GM23338 (cell line): ENCODE measurements around the gene PCDHA5. TPM values are rescaled to one million over a fixed set of nuclear protein-coding genes. Genes with fewer than 3 reads are reported as not detected.
"Not testable (repeated sequence)": the region's sequence is repeated elsewhere in the genome, so short reads cannot be mapped to it uniquely, and the experiment has no call there.

Experiments
- ATAC-seq: fragments of 200-7000 bp; cut with Tn5 transposase; 3 replicates; pipeline ENCODE4 v1.9.1; 2020
- DNase-seq: peaks from one replicate; pipeline ENCODE4 v3.0.0-alpha.2; 2015; ENCODE audit warnings: low spot score
- H2AFZ ChIP-seq: fragments of 200-600 bp; sonication (generic); 2 replicates; pipeline ENCODE4 v1.8.0; 2016; ENCODE audit warnings: antibody characterized with exemption, mild to moderate bottlenecking, moderate library complexity
- H3F3A ChIP-seq: fragments of 200-600 bp; sonication (generic); replicated peaks from 2 replicates; pipeline ENCODE4 v1.8.0; 2017; ENCODE audit warnings: antibody characterized with exemption, mixed run types, low read depth
- H3K27ac ChIP-seq: fragments of 200-600 bp; sonication (generic); 2 replicates; pipeline ENCODE4 v1.6.1; 2016; ENCODE audit warnings: low read depth
- H3K27me3 ChIP-seq: fragments of 200-600 bp; sonication (generic); 2 replicates; pipeline ENCODE4 v1.8.0; 2016; ENCODE audit warnings: mild to moderate bottlenecking, mixed run types, moderate library complexity; ENCODE audit not compliant: insufficient read depth
- H3K36me3 ChIP-seq: fragments of 200-600 bp; sonication (generic); 2 replicates; pipeline ENCODE4 v1.8.0; 2016; ENCODE audit warnings: mild to moderate bottlenecking; ENCODE audit not compliant: insufficient read depth
- H3K4me1 ChIP-seq: fragments of 200-600 bp; sonication (generic); 2 replicates; pipeline ENCODE4 v1.8.0; 2016; ENCODE audit warnings: mild to moderate bottlenecking, moderate library complexity; ENCODE audit not compliant: insufficient read depth
- H3K4me2 ChIP-seq: fragments of 200-600 bp; sonication (generic); 2 replicates; pipeline ENCODE4 v1.7.1; 2017; ENCODE audit warnings: mixed run types
- H3K4me3 ChIP-seq: fragments of 200-600 bp; sonication (generic); 2 replicates; pipeline ENCODE4 v1.6.1; 2016; ENCODE audit warnings: mixed run types
- H3K79me2 ChIP-seq: fragments of 200-600 bp; sonication (generic); replicated peaks from 2 replicates; pipeline ENCODE4 v1.8.0; 2017; ENCODE audit warnings: mild to moderate bottlenecking; ENCODE audit not compliant: insufficient read depth
- H3K9me2 ChIP-seq: fragments of 200-600 bp; sonication (generic); 2 replicates; pipeline ENCODE4 v1.8.0; 2017; ENCODE audit not compliant: insufficient read depth
- H4K20me1 ChIP-seq: fragments of 200-600 bp; sonication (generic); replicated peaks from 2 replicates; pipeline ENCODE4 v1.8.0; 2017; ENCODE audit warnings: mild to moderate bottlenecking; ENCODE audit not compliant: insufficient read depth
- H3K27ac Mint-ChIP-seq: 2 replicates; pipeline ENCODE4 v1.8.0; 2020; ENCODE audit warnings: inconsistent platforms, mild to moderate bottlenecking, moderate library complexity, mixed read lengths
- H3K27me3 Mint-ChIP-seq: 3 replicates; pipeline ENCODE4 v1.8.0; 2022; ENCODE audit warnings: low read depth, mild to moderate bottlenecking, moderate library complexity, mixed read lengths, inconsistent platforms; ENCODE audit not compliant: insufficient read depth, poor library complexity
- H3K36me3 Mint-ChIP-seq: 3 replicates; pipeline ENCODE4 v1.8.0; 2021; ENCODE audit warnings: low read depth, mild to moderate bottlenecking, inconsistent platforms, moderate library complexity, mixed read lengths
- H3K4me1 Mint-ChIP-seq: 3 replicates; pipeline ENCODE4 v1.8.0; 2020; ENCODE audit warnings: mild to moderate bottlenecking, inconsistent platforms, mixed read lengths
- H3K4me3 Mint-ChIP-seq: 3 replicates; pipeline ENCODE4 v1.8.0; 2021; ENCODE audit warnings: moderate library complexity, mild to moderate bottlenecking, inconsistent platforms, mixed read lengths
- H3K9me3 Mint-ChIP-seq: 3 replicates; pipeline ENCODE4 v1.8.0; 2020; ENCODE audit warnings: moderate library complexity, mild to moderate bottlenecking, inconsistent platforms, mixed read lengths
- CREB1 ChIP-seq: fragments of 250-450 bp; sonication (Bioruptor Pico); IDR thresholded peaks from 2 replicates; pipeline ENCODE4 v1.5.0; 2020; ENCODE audit warnings: low read depth, mild to moderate bottlenecking, moderate library complexity
- EZH2 ChIP-seq: fragments of 200-600 bp; sonication (generic); IDR thresholded peaks from one replicate; pipeline ENCODE4 v1.8.0; 2017; ENCODE audit warnings: antibody characterized with exemption, mild to moderate bottlenecking, low read depth; ENCODE audit not compliant: unreplicated experiment
- STAT1 ChIP-seq: IDR thresholded peaks from one replicate; pipeline ENCODE4 v1.6.1; 2016; ENCODE audit warnings: antibody characterized with exemption; ENCODE audit not compliant: unreplicated experiment
- polyA plus RNA-seq: library from polyadenylated mRNA; unstranded; fragments of >200 nt; fragmentation: Nextera tagmentation; extraction: Ambion mirVana; gene quantifications from 2 replicates; pipeline ENCODE4 v1.2.1, GENCODE V29; 2016
- total RNA-seq: library from RNA; depleted of rRNA; stranded (reverse); fragments of >200 nt; shearing (Covaris generic); gene quantifications from 2 replicates; pipeline ENCODE4 v1.2.3, GENCODE V29; 2014
- TF ChIP-seq, protein P1 (sequence below), 2 experiments: fragments of 200-600 bp in 1 of 2; sonication (generic) in 1 of 2; conservative IDR thresholded peaks; 2 replicates each; pipeline versions ENCODE4 v1.5.1 to v1.6.1; 2016 to 2017; ENCODE audit warnings: antibody characterized with exemption in 2 of 2, low read depth in 2 of 2, mild to moderate bottlenecking in 2 of 2, moderate library complexity in 1 of 2

Gene PCDHA5
- total and polyA plus RNA-seq, 2 experiments from 2014 or later, result 0.86 to 3.1 TPM

DNA sequence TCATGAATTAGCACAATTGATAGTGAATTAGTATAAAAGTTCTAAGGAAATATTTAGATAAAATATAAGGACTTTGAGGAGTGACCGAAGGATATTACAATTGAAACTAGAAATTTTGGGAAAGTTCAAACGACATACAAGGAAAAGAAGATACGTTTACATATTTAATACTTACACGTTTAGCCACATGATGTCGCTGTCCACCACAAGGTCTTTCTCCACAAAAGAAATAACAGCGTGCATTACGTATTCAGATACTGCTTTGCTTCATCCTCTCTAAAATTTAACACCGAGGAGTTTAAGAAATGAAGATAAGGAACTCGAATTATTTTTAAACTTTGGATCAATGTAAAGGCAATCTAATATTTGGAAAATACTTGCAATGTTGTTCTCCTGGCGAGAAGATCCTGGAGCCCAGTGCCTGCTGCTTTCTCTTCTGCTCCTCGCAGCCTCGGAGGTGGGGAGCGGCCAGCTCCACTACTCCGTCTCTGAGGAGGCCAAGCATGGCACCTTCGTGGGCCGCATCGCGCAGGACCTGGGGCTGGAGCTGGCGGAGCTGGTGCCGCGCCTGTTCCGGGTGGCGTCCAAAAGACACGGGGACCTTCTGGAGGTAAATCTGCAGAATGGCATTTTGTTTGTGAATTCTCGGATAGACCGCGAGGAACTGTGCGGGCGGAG is 20.5 kb upstream of the PCDHA5 start, which contains the start of gene PCDHA3:
PCDHA3 (plus strand) TSS at position 242 of the 678 bp plus-strand sequence.
- Mint-ChIP-seq H3K27ac (no peak within 1 kb of the TSS), H3K9me3 (peaks cover 25% of the 10 kb centered on the region), H3K4me3 (no peak within 1 kb of the TSS), H3K27me3 (no peaks in the 10 kb centered on the region), H3K4me1 (no peaks in the 10 kb centered on the region; the same call in 1 of the 3 replicates), H3K36me3 (peaks cover 48% of the 10 kb centered on the region)
- TF ChIP-seq, protein P1, sequence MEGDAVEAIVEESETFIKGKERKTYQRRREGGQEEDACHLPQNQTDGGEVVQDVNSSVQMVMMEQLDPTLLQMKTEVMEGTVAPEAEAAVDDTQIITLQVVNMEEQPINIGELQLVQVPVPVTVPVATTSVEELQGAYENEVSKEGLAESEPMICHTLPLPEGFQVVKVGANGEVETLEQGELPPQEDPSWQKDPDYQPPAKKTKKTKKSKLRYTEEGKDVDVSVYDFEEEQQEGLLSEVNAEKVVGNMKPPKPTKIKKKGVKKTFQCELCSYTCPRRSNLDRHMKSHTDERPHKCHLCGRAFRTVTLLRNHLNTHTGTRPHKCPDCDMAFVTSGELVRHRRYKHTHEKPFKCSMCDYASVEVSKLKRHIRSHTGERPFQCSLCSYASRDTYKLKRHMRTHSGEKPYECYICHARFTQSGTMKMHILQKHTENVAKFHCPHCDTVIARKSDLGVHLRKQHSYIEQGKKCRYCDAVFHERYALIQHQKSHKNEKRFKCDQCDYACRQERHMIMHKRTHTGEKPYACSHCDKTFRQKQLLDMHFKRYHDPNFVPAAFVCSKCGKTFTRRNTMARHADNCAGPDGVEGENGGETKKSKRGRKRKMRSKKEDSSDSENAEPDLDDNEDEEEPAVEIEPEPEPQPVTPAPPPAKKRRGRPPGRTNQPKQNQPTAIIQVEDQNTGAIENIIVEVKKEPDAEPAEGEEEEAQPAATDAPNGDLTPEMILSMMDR (conservative IDR thresholded peaks at IDR 0.05; ENCODE audit: low read depth in 2 of 2), result peak; percentile 63 to 67
- no peak for TF ChIP-seq CREB1 (CRISPR knock-in tag)
- DNase-seq (peak; percentile 74), ATAC-seq (no peak)
- Histone ChIP-seq H3K79me2 (no peaks in the 10 kb centered on the region), H3K4me3 (peak within 1 kb of the TSS; percentile 50), H3K4me1 (no peaks in the 10 kb centered on the region), H3F3A (no peaks in the 10 kb centered on the region), H3K36me3 (no peaks in the 10 kb centered on the region), H3K27me3 (no peaks in the 10 kb centered on the region), H4K20me1 (no peaks in the 10 kb centered on the region), H3K4me2 (peak within 1 kb of the TSS; percentile 61), H3K27ac (no peak within 1 kb of the TSS), H2AFZ (peak within 1 kb of the TSS; percentile 15; the same call in 1 of the 2 replicates), H3K9me2 (no peaks in the 10 kb centered on the region)

DNA sequence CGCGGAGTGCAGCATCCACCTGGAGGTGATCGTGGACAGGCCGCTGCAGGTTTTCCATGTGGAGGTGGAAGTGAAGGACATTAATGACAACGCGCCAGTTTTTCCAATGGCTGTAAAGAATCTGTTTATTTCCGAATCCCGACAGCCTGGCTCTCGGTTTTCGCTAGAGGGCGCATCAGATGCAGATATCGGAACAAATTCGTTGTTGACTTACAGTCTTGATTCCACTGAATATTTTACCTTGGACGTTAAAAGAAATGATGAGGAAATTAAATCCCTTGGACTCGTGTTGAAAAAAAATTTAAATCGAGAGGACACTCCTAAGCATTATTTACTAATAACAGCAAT is 19.9 kb upstream of the PCDHA5 start:
- Histone ChIP-seq H2AFZ (peak overlapping the region; percentile 15; the same call in 1 of the 2 replicates), H3K27ac (no peak overlapping the region), H3F3A (no peaks in the 10 kb centered on the region), H3K4me2 (peak overlapping the region; percentile 61), H3K9me2 (no peaks in the 10 kb centered on the region), H3K4me3 (peak overlapping the region; percentile 50), H3K4me1 (no peaks in the 10 kb centered on the region), H3K27me3 (no peaks in the 10 kb centered on the region), H3K79me2 (no peaks in the 10 kb centered on the region), H3K36me3 (no peaks in the 10 kb centered on the region), H4K20me1 (no peaks in the 10 kb centered on the region)
- peaks cover 43% of the 10 kb centered on the region for H3K36me3 Mint-ChIP-seq
- no peaks in the 10 kb centered on the region; the same call in 1 of the 3 replicates for H3K4me1 Mint-ChIP-seq
- H3K9me3 Mint-ChIP-seq, result peaks cover 21% of the 10 kb centered on the region
- no peak for ATAC-seq
- no peaks in the 10 kb centered on the region for H3K27me3 Mint-ChIP-seq
- H3K4me3 Mint-ChIP-seq, result no peak overlapping the region
- peak; percentile 58 for DNase-seq
- no peak for TF ChIP-seq EZH2
- TF ChIP-seq STAT1, result no peak
- TF ChIP-seq, protein P1 (conservative IDR thresholded peaks at IDR 0.05; ENCODE audit: low read depth in 2 of 2), result peak; percentile 65 to 70
- no peak overlapping the region for H3K27ac Mint-ChIP-seq

DNA sequence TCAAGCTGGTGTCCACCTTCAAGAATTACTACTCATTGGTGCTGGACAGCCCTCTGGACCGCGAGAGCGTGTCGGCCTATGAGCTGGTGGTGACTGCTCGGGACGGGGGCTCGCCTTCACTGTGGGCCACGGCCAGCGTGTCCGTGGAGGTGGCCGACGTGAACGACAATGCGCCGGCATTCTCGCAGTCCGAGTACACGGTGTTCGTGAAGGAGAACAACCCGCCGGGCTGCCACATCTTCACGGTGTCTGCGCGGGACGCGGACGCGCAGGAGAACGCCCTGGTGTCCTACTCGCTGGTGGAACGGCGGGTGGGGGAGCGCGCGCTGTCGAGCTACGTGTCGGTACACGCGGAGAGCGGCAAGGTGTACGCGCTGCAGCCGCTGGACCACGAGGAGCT is 19.0 kb upstream of the PCDHA5 start:
- H3K36me3 ChIP-seq, H3K4me2 ChIP-seq, H3K27ac Mint-ChIP-seq, H3K27me3 Mint-ChIP-seq, H3K27ac ChIP-seq, H2AFZ ChIP-seq, H3K9me2 ChIP-seq, H3K27me3 ChIP-seq, H3K79me2 ChIP-seq, DNase-seq, ATAC-seq, H3F3A ChIP-seq, H3K4me3 Mint-ChIP-seq, H3K4me3 ChIP-seq, H3K4me1 Mint-ChIP-seq, H3K4me1 ChIP-seq, H4K20me1 ChIP-seq: not testable (repeated sequence)
- Mint-ChIP-seq H3K36me3 (peaks cover 37% of the 10 kb centered on the region), H3K9me3 (peaks cover 19% of the 10 kb centered on the region)
